Left forelimb (tissue), 1 donor: ENCODE measurements around the gene EXT2.
A peak's percentile ranks its signal among the peaks of the same experiment; 100 is the strongest.

Source experiments
- DNase-seq: peaks from one replicate; pipeline ENCODE4 v3.0.0-alpha.2; 2018; ENCODE audit warnings: low spot score

EXT2 gene

DNA sequence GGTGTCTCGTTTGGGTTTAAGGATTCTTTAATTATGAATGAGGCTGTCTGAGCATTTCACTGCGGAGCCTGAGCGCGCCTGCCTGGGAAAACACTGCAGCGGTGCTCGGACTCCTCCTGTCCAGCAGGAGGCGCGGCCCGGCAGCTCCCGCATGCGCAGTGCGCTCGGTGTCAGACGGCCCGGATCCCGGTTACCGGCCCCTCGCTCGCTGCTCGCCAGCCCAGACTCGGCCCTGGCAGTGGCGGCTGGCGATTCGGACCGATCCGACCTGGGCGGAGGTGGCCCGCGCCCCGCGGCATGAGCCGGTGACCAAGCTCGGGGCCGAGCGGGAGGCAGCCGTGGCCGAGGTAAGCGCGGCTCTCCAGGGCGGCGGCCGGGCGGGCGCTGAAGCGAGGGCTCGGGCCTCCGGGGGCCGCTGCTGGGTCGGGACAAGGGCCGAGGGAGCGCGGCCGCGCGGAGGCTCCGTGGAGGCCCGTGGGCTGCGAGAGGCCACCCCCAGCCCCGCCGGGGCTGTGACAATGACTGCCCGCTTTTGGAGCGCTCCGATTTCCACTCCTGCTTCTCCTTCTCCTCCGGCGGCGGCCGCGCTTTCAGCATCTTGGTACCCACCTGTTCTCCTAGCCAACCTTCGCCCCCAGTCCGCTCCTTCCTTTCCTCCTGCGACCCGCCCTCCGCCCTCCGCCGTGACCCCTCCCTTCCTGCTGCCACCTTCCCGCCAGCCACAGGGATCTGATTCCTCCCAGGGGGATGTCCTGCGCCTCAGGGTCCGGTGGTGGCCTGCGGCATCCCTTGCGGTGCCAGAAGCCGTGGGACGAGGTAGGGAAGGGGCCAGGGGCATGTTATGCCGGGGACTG is at the start of gene EXT2:
Gene EXT2 (plus strand): TSS at position 173 of the 854 bp plus-strand sequence. CDS start 12,035 bp downstream, outside the sequence.
- DNase-seq = peak; percentile 91

DNA sequence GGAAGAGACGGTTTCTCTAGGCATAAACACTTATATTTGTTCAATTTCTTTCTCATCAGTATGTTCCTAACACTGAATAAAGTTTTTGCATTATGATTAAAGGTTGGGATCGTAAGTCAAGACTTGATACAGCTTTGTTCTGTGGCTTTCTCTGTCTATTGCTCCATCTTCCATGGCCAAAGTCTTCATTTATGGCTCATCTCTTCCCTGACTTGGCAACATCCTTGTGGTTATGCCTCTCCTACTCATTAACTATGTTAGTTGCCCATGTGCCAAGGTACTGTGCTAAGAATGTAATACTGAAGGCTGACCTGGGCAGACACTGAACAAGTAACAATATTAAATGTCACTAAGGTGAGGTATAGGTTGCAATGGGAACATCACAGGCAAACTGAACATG is 49.3 kb upstream of the EXT2 start:
- no peak for DNase-seq

DNA sequence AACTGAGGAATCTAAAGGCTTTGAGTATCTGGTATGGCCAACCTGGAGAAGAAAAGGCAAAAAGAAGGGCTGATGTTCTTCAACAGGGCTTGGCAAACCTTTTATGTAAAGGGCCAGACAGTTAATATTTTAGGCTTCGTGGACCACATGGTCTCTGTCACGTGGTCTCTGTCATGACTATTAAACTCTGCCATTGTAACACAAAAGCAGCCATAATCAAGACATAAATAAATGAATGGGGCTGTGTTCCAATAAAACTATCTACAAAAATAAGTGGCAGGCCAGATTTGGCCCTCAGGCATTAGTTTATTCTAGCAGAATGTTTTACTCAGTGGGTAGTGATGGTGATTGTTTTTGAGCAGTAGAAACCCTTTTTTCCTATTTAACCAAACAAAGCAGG is 48.2 kb upstream of the EXT2 start:
- DNase-seq = no peak

DNA sequence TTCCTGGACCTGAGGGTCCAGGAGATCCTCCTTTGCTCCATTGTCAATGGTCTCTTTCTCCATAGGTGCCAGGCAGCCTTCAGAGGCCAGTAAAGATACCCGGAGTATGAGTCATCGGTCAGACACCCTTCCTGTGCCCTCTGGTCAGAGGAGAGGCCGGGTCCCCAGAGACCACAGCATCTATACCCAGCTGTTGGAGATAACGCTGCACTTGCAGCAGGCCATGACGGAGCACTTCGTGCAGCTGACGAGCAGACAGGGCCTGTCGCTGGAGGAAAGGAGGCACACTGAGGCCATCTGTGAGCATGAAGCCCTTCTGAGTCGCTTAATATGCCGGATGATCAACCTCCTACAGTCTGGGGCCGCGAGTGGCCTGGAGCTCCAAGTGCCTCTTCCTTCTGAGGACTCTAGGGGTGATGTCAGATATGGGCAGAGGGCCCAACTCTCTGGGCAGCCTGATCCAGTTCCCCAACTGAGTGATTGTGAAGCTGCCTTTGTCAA is 47.5 kb upstream of the EXT2 start, which contains the start of gene ACCSL:
Gene ACCSL (plus strand): TSS at position 51 of the 501 bp plus-strand sequence. CDS start 56 bp downstream, at position 107.
- DNase-seq = no peak

DNA sequence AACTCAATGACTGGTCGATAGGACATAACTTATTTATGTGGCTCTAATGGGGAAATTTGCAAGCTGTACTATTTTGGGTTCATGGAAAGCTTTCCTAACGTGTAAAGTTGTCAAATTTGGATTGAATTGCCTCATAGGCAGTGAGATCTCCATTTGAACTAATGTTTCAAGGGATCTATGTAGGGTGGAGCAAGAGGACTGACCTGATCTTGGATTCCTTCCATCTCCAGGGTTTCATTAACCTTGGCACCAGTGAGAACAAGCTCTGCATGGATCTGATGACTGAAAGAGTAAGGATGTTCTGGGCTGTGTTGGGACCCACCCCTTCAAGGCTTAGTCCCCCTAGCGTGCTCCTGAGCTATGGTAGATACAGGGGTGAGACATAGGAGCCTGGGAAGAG is 45.6 kb upstream of the EXT2 start:
- DNase-seq = no peak

DNA sequence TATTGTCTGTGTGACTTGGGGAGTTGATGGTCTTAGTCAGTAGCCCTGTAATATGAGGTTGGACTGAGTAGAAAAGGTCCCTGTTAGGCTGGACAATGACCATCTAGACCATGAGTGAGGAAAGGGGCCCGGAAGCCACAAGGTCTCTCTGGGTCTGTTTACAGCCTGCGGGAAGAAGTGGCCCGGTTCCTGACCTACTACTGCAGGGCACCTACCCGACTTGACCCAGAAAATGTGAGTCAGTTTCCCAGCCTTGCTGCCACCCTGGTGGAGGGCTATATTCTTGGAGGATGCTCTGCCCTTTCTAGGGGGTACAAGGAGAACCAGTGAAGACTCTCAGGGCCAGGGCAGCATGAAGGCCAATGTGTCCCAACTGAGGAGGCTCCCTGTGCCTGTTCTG is 44.3 kb upstream of the EXT2 start:
- DNase-seq = no peak

DNA sequence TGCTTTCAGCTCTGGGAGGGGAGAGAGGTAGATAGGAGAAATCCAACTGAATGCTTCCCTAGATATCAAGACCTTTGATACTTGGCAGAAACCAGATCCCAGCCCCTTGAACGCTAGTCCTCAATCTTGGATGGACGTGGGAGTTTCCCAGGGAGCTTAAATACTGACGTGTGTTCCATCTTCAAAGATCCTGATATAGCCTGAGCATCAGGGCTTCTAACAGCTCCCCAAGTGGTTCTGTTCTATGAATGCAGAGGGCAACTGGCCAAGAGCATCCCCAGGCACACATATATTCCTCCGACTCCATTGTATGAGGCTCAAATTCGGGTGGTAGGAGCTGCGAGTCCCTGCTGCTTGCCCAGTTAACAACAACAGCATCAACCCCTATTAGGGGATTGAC is 38.1 kb upstream of the EXT2 start:
- DNase-seq = no peak

DNA sequence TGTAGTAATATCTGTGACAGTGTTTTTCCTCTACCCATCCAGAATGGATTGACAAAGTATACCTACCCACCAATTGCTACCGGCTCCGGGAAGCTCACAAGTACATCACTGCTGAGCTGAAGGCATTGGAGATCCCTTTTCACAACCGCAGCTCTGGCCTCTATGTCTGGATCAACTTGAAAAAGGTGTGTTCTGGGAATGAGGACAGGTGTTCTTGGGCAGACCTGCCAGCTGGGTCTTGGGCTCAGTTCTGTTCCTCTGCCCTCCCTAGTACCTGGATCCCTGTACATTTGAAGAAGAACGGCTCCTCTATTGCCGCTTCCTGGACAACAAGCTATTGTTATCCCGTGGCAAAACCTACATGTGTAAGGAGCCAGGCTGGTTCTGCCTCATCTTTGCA is 37.2 kb upstream of the EXT2 start:
- no peak for DNase-seq

DNA sequence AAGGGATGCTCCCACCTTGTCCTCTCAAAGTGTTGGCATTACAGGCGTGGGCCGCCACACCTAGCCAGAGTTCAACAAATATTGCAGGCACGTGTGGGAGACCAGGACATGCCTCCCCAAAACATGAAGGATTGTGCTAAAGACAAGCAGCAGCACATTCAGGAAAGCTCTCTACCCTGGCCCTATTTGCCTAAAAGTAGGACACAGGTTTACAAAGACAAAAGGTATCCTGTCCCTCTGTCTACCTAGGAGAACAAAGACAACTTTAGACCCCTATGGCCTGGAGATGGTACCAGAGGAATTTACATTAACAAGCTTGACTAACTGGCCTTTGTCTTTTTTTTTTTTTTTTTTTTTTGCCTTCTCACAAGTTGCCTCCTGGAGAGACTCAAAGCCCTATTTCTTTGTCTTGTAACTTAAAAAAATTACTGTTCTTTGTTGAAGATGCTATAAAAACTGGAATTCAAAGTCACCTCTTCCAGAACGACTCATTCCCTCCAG is 30.3 kb upstream of the EXT2 start:
- no peak for DNase-seq

DNA sequence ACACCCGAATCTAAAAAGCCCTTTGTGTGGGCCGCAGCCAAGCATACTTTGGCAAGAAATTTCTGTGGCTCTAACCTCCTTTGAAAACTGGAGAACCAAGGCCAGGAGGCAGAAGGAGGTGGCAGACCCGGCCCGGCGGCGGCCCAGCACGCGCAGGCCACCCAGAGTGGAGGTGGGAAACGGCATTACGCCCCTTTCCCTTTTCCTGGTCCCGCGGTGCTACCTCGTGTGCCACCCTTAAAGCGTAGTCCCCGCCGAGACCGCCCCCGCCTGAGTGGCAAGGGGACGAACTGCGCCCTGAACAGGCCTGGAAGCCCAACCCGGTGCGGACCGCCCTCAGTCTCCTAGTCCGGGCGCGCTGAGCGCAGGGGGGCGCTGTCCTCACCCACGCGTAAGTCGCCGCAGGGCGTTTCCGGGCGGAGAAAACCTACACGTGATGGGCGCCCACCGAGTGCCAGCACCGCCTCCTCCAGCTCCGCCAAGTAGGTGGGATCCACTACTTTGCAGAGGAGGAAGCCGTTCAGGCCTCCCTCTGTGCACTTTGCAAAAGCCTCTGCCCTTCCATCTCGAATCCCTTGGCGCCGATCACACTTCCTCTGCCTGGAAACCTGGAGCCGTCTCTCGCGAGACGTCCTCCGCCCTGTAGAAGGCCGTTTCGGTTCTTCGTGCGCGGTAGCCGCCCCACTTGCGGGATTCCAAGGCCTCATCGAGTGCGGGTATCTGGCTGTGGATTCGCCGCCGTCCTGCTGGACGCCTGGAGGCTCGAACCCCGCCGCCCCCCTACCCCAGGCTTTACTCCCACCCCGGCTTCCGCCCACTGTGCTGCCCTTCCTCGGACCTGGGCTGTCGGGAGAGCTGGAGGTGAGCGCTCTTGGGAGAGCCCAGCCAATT is 29.4 kb upstream of the EXT2 start, which contains the start of gene ACCS:
Gene ACCS (plus strand): TSS at position 430 of the 891 bp plus-strand sequence. CDS start 1,358 bp downstream, outside the sequence.
- peak; percentile 96 for DNase-seq

DNA sequence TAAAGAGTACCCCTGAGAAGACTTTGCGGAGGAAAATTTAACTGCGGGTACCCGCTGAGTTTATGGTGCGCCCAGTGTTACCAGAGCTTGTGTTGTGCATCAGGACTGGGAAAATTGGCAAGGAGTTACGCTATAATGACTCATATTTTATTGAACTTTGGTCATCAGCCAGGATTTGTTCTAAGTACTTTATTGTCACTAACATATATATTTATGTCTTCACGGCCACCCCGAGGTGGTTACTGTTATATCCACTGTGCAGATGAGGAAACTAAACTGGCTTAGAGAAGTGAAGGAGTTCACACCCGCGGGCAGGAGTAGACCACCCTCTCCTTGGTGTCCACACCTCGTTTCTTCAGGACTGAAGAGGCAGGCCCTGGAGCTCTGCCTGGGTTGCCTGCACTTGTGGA is 28.7 kb upstream of the EXT2 start:
- DNase-seq = no peak

DNA sequence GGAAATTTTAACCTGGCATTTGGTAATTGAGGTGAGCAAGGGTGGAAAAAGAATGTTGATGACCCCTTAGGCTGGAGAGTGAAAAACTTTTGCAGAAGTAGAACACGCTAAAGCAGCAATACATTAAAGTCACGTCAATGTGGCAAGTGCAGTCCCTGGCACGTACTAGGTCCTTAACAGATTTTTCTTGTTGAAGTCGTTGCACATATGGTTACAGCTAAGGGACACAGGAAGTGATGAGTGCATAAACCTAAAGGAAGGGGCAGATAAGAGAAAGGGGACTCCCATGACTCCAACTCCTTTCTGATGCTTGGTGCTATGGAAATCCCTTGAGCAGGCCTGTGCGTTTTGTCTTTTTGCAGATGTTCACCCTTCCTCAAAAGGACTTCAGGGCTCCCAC is 28.2 kb upstream of the EXT2 start:
- no peak for DNase-seq

DNA sequence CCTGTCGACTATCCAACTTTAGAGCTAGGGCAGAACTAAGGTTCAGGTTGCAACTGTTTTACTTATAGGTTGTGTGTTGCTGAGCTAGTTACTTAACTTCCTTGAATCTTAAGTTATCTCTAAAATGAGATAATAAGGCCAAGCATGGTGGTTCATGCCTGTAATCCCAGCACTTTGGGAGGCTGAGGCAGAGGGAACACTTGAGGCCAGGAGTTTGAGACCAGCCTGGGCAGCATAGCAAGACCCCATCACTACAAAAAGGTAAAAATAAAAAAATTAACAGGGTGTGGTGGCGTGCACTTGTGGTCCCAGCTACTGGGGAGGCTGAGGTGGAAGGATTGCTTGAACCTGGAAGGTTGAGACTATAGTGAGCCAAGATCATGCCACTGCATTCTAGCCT is 27.3 kb upstream of the EXT2 start:
- no peak for DNase-seq

DNA sequence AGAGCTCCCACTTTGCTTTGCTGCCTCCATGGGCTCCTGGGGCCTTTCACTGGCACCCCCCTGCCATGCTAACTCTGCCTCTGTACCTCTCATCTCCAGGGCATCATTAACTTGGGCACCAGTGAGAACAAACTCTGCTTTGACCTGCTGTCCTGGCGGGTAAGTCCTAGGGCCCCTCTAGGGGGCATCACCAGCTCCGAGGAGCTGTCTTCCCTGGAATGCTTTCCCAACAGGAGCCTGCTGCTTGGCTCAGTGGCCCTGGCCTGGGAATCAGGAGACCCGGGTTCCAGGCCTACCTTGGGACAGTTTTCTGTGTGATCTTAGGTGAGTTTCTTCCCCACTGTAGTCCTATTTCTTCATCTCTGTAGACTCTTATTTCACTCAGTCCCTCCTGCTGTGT is 24.3 kb upstream of the EXT2 start:
- DNase-seq = peak; percentile 41

DNA sequence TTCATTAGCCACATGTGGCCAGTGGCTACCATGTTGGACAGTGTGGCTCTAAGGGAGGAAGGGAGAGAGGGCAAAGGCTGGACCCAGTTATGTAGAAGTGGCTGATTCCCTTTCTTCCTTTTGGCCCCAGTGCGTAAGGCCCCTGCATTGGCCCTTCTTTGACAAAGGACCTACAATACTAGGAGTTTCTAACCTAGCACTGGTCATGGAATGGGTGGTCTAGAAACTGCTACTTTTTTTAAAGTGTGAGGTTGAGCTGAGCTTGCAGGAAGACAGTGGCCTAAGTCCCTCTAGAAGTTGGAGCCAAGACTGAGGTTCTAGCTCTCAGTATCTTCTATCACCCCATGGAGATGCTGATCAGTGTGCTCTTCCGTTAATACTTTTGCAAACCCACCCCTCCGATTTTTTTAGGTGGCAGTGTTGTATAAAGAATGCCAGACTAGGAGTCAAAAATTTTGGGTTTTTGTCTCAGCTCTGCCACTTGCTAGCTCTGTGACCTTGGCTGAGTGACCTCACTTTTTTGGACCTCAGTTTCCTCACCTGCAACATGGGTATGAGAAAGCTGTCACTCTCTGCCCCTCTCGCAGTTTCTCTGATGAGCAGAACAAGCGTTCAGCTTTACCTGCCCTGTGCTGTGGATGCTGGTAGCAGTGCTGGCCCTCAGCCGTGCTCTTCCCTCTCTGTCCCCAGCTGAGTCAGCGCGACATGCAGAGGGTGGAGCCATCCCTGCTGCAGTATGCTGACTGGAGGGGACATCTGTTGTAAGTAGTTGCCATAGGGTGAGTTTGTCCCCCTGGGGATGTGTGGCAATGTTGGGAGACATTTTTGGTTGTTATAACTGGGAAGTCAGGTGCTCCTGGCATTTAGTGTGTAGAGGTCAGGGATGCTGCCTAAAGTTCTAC is 22.5 kb upstream of the EXT2 start:
- peak; percentile 30 for DNase-seq

DNA sequence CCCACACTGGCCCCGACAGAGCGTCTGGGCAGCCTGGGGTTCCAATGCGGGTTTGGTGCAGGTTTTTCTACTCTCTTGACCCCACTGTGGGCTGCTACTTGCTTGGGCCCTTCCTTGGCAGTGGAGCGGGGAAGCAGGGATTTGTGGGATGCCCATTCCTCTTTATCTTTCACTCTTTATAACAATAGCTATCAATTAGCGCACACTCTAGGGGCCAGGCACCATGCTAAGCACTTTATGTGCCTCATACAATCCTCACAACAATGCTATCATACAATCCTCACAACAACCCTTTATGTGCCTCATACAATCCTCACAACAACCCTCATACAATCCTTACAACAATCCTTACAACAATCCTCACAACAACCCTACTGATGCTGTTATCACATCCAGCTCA is 16.7 kb upstream of the EXT2 start:
- no peak for DNase-seq

DNA sequence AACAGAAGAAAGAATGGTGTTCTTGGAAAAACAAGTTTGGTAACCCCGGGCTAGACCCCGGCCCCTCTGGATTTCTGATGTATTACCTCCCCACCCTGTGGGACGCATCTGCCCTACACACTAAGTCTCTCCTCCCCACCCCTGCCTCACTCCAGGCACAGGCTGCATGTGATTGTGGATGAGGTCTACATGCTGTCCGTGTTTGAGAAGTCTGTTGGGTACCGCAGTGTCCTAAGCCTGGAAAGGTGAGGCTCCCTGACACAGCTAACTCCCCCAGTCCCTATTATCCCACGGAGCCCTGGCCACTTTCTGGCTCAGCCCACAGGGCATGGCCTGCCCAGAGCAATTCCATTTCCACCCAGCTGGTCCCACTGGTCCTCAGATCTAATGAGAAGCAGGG is 16.1 kb upstream of the EXT2 start:
- DNase-seq = peak; percentile 33

DNA sequence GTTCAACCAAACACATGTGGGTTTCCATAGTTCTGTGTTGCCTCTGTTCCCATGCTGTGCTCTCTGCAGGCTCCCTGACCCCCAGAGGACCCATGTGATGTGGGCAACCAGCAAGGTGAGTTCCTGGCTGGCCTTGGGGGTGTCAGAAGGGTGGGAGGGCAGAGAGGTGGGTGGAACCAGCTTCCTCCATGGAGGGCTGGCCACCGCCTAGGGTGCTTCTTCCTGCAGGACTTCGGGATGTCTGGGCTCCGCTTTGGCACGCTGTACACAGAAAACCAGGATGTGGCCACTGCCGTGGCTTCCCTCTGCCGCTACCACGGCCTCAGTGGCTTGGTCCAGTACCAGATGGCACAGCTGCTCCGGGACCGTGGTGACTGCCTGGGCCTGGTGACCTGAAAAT is 14.5 kb upstream of the EXT2 start:
- peak; percentile 41 for DNase-seq

DNA sequence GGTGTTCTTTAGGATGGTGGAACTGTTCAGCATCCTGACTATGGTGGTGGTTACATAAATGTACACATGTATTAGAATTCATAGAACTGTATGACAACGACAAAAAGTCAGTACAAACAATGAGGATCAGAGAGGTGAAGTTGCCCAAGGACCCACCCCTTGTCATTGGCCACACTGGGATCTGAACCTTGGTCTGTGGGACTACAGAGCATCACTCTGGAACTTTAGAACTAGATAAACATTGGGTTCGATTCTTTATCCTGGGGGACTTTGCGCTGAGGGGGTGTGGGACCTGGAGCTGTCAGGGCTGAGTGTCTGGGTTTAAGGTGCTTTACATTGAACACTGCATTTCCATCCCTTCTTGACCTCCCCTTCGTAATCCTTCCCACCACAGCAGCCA is 12.8 kb upstream of the EXT2 start:
- DNase-seq = no peak

DNA sequence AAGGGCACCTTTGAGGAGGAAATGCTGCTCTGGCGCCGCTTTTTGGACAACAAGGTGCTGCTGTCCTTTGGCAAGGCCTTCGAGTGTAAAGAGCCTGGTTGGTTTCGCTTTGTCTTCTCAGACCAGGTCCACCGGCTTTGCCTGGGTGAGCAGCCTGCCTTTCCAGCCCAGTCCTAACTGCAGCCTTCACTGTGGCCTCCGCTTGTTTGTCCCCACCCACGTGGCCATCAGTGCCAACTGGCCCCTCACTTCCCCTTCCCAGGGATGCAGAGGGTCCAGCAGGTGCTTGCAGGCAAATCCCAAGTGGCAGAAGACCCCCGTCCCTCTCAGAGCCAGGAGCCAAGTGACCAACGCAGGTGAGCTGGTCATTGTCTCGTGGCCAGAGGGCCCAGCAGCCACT is 12.0 kb upstream of the EXT2 start:
- peak; percentile 31 for DNase-seq

DNA sequence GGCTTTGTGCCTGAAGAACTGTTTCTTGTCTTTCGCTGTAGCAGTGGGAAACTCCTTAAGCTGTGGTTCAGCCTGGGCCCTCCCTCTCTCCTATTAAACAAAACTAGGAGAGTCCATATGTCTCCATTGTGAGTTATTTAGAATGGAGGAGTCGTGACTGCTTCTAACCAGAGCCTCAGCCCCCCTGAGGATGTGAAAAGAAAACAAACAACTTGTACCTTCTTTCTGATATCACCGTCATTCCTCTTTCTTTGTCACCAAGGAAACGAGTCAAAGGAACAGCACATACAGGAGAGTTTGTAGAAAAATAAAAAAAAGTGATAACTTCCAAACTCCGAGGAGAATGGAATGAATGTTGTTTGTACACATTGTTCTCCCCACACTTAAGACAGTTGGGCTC is 11.6 kb upstream of the EXT2 start:
- no peak for DNase-seq
